ENCODE results near the gene GABRA4.

Gene GABRA4

GRCh38 chr4:46977245-46977644 is 16.1 kb downstream of the GABRA4 start:
- no peak for DNase-seq

- DNase-seq: no peak
Measured at GRCh38 chr4:46975812-46976553, 17.4 kb downstream of the GABRA4 start.

DNA sequence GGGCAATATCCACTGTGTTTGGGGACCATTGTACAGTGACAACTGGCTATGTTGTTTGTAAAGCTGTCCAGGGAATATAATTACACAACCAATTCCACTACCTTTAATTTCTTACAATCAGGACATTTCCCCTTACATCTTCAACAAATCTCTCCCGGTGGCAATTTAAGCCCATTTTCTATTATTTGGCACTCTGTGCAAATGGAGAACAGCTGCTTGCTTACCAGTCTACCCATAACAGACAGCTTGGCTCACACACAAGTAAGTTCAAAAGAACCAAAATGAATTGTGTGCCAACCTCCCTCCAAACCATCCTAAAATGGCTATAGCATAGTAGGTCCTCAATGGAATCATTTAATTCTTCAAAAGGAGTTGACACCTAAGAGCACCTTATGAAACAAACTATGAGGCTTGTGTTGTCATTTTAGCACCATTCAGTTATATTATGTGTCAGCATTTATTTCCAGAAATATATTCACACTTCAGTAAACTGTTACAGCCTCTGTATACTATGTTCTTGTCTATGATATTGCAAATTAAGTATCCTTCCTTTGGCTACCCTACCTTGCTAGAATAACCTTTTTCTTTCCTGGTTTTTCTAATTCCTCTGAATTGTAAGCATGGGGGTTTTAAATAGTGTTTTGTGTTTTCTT is 18.4 kb downstream of the GABRA4 start:
- no peak for DNase-seq

GRCh38 chr4:46968847-46969246 is 24.5 kb downstream of the GABRA4 start:
- no peak for DNase-seq

DNA sequence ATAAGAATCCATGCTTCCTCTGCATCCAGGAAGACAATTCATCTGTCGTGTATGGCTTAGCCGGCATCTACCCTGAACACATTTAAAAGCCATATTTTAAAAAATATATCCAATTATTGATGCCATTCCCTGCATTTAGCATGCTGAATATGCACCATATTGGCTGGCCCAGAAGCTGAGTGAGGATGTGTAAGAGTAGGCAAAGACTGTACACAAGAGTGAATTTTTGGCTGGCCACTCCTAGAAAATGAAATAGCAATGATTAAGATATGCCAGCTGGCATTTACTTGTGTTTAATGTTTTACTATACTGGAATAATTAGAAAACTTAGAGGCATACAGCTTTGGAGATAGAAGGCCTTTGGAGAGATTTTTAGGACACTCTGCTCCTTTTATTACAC is 25.8 kb downstream of the GABRA4 start:
- DNase-seq: no peak

- no peak for DNase-seq
Measured at GRCh38 chr4:46958742-46959488, 34.5 kb downstream of the GABRA4 start.

GRCh38 chr4:46956451-46956850 is 36.9 kb downstream of the GABRA4 start:
- no peak for DNase-seq

GRCh38 chr4:46955601-46956000 is 37.8 kb downstream of the GABRA4 start:
- no peak for DNase-seq

DNA sequence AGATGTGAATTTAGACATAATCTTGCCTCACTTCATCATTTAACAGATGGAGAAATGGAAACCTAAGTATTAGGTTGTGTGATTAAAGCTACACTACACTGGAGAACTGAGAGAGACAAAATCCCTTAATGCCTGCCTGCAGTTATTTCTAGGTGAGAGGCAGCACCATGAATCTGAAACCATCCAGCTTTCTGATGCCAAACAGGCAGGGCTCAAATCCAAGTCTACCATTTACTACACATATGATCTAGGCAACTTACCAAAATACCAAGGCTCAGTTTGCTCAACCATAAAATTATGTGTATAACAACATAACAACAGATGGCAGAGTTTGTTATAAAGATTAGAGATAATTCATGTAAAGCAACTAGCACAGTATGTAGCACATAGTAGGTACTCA is 38.7 kb downstream of the GABRA4 start:
- DNase-seq: no peak

DNA sequence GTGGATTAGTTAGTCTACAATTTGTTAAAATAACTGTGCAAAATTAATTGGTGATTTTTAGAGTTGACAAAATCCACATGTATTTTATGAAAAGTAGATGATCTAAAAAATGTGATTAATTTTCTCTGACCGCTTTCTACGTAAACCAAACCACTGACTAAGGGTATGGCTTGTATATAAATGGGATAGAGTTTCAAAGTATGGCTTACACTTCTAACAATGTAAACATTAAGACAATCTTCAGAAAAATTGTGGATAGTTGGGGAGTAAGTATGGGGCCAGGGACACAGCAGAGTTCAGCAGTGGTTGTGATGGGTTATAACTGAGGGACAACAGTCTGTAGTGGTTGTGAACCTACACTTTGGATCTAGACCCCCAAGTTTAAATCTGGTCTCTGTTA is 39.8 kb downstream of the GABRA4 start:
- no peak for DNase-seq

- DNase-seq: no peak
Measured at GRCh38 chr4:46952451-46952850, 40.9 kb downstream of the GABRA4 start.

GRCh38 chr4:46950826-46951225 is 42.6 kb downstream of the GABRA4 start:
- no peak for DNase-seq

DNA sequence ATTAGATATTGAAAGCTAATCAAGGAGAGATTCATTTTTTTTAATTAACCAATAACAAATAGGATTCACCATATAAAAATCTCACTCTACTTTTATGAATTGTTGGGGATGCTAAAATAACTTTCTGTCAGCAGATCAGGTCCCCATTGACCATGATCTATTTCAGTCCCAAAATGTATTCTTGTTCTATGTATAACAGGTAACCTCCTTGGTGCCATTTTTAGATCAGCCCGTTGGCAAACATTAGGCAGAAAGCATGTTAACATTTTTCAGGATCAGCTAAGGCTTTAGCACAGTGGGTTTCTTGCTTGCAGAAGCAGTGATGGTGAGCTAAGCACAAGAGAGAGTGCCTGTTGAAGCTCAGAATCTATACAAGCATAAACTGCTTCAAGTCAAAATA is 43.6 kb downstream of the GABRA4 start:
- no peak for DNase-seq

- no peak for DNase-seq
Measured at GRCh38 chr4:46947541-46947940, 45.8 kb downstream of the GABRA4 start.

DNA sequence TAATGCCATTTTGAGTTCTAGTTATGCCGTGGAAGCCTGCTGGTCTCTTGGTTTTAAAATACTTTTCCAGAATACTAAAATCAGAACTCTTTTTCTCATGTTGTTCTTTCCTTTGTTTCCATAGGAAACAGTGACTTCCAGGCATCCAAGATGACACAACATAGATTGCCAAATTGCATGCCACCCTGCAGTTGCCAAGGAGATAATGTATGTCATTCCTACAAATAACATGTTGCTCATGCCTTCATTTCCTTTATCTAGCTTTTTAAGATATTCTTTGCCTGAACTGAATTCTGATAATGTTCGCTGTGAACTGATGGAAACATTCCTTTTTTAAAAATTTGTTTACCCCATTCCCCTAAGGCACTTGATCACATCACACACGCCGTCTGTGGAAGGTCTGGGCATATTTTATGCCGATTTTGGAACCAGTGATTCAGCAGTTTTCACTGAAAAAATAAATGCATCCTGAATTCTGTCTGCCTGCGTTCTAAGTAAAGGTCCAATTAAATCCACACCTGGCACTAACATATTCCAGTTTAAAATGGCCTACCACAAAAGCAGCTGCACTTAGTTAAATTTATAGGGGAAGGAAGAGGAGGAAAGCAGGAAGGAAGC is 46.4 kb downstream of the GABRA4 start:
- no peak for DNase-seq

DNA sequence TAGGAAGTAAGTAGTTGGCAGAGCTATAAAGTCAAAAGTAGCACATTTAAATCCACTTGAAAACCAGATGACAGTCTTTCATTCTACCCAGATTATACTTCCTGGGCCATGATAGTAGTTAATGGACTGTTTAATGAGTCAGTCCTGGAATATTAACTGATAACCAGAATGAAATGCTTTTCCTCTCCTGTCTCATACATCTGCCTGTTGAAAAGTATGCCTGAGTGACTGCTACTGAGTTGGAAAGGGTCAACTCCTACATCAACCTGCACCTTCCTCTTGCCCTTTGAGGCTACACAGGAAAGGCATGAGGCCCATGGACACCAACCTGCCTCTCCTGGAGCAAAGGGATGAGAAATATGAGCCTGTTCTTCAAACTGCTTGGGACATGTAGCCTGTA is 48.3 kb downstream of the GABRA4 start:
- no peak for DNase-seq

DNA sequence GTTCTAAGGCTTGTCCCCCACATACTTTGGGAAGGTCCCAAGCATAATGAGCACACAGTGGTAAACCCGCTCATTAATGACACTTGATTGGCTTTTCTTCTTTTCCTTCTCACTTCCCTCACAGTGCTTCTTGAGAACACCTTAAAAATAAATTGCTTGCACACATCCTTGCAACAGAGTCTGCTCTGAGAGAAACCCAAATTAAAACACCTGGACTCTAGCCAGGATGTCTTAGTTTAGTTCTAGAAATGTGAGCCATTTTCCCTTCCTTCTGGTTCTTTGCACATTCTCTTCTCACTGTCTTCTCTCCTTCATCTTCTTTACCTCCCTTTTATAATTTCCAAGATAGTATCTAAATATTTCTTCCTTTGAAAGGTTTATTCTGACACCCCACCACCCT is 49.0 kb downstream of the GABRA4 start:
- no peak for DNase-seq

DNA sequence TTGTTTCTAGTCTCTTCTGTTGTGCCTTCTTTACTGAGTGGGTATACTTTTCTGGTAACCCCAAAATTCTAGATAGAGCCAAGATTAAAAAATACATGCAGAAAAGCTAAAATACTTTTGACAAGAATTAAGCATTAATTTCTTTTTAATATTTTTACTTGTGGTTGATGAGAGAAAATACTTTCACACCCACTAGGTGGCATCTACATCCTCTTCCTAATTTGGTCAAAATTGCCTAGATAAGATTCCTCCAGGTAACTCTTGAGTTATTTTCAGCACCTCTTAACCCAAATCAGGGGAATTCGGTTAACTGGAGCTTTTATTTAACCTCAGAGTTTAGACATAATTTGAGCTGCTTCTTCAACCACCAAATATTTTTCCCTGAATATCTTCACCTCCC is 55.9 kb downstream of the GABRA4 start:
- DNase-seq: no peak

DNA sequence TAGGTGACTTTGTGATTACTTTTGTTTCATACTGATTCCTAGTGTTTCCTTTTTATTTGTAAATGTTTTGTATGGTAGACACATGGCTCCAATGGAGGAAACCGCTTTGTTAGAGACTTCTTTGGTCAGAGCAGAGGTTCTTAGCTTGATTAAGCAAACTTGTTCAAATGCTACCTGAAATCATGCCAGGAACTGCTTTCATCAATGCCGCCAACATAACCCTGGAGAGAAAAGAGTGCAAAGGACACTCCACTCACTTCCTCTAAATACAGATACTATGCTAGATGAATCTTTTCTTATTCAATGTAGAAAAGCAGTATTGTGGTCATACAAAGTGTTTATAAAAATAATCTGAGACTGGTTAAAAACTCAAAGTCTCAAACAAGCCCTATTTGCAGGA is 58.7 kb downstream of the GABRA4 start:
- DNase-seq: no peak

DNA sequence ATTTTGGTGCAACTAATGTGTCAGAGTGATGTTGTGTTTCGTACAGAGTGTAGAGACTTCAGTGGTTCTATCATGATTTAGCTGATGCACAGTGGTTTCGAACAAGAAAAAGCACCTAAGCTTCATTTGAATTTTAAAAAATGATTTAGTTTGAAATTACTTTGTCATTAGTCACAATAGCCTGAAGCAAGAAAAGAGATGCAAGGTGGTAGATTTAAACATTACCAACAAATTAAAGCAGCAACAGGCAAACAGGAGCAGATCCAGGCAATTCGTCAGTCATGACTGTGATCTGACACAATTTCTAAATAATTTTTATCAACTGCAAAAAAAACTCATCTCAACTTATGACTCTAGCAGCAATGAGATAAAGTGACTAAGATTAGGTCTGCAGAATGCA is 59.7 kb downstream of the GABRA4 start:
- DNase-seq: no peak

GRCh38 chr4:46931981-46932380 is 61.4 kb downstream of the GABRA4 start:
- DNase-seq: peak; percentile 14

- no peak for DNase-seq
Measured at GRCh38 chr4:46930891-46931290, 62.5 kb downstream of the GABRA4 start.

DNA sequence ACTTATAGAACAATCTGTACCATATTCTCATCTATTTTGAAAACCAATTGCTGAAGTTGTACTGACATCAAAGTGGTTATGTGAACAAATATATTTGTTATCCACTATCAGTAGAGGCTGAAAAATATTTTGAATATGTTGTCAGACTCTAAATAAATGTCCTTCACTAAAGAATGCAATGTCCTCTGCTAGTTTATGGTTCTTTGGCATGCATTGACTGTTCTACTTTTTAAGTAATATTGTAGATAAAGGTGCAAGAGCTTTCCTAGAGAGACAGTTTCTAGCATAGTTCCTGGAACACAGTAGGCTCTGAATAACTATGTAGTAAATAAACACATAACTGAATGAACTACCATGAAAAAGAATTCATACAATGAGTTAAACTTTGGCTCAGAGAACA is 66.2 kb downstream of the GABRA4 start:
- DNase-seq: no peak

All from CD4-positive, alpha-beta T cell treated with Interleukin-4 for 4 hours (primary cell).